ENCODE measurements around the gene CXCR2. TPM values are rescaled to one million over a fixed set of nuclear protein-coding genes. Genes with fewer than 3 reads are reported as not detected.
A peak's percentile ranks its signal among the peaks of the same experiment; 100 is the strongest.

CXCR2 gene
- total RNA-seq: not detected in 2 replicates

GRCh38 chr2:218125626-218126080, at the start of gene CXCR2:
Gene CXCR2 (plus strand): TSS chr2:218126028. CDS start chr2:218134802, 8,774 bp downstream.
- Mint-ChIP-seq H3K9me3 (peaks cover 11% of the 10 kb centered on the region), H3K27ac (peak within 1 kb of the TSS; percentile 5), H3K36me3 (ENCODE audit: low read depth) (no peaks in the 10 kb centered on the region), H3K27me3 (ENCODE audit: insufficient read depth) (peaks cover 11% of the 10 kb centered on the region), H3K4me3 (peak within 1 kb of the TSS; percentile 40), H3K4me1 (ENCODE audit: low read depth) (peaks cover 11% of the 10 kb centered on the region)
- DNase-seq (ENCODE audit: low spot score): no peak
- intact Hi-C loops (cut with micrococcal nuclease): no loop called here

- Mint-ChIP-seq H3K36me3 (ENCODE audit: low read depth) (no peaks in the 10 kb centered on the region), H3K4me1 (ENCODE audit: low read depth) (no peaks in the 10 kb centered on the region), H3K27me3 (ENCODE audit: insufficient read depth) (peaks cover 1% of the 10 kb centered on the region), H3K27ac (no peak overlapping the region), H3K9me3 (no peaks in the 10 kb centered on the region), H3K4me3 (no peak overlapping the region)
- no peak for DNase-seq (ENCODE audit: low spot score)
- intact Hi-C loops (cut with micrococcal nuclease): no loop called here
Observed at GRCh38 chr2:218077464-218078216, 48.2 kb upstream of the CXCR2 start.

GRCh38 chr2:218079943-218080913, 45.6 kb upstream of the CXCR2 start:
- Mint-ChIP-seq H3K4me3 (no peak overlapping the region), H3K36me3 (ENCODE audit: low read depth) (no peaks in the 10 kb centered on the region), H3K4me1 (ENCODE audit: low read depth) (no peaks in the 10 kb centered on the region), H3K9me3 (peaks cover 2% of the 10 kb centered on the region), H3K27me3 (ENCODE audit: insufficient read depth) (peaks cover under 1% of the 10 kb centered on the region), H3K27ac (no peak overlapping the region)
- DNase-seq (ENCODE audit: low spot score): no peak
- intact Hi-C loops (cut with micrococcal nuclease): no loop called here

- H3K4me3 Mint-ChIP-seq: no peak overlapping the region
- intact Hi-C loops (cut with micrococcal nuclease): no loop called here
- DNase-seq (ENCODE audit: low spot score): no peak
Observed at GRCh38 chr2:218081063-218081462, 44.8 kb upstream of the CXCR2 start.

GRCh38 chr2:218081695-218082094, 44.1 kb upstream of the CXCR2 start:
- no peak for DNase-seq (ENCODE audit: low spot score)
- H3K27me3 Mint-ChIP-seq (ENCODE audit: insufficient read depth): peaks cover 4% of the 10 kb centered on the region
- H3K4me1 Mint-ChIP-seq (ENCODE audit: low read depth): no peaks in the 10 kb centered on the region
- H3K27ac Mint-ChIP-seq: no peak overlapping the region
- intact Hi-C loops (cut with micrococcal nuclease): no loop called here
- peaks cover 16% of the 10 kb centered on the region for H3K9me3 Mint-ChIP-seq
- H3K4me3 Mint-ChIP-seq: no peak overlapping the region
- H3K36me3 Mint-ChIP-seq (ENCODE audit: low read depth): no peaks in the 10 kb centered on the region

More at GRCh38 chr2:218081063-218081462, 44.8 kb upstream of the CXCR2 start:
- no peak overlapping the region for H3K27ac Mint-ChIP-seq
- H3K36me3 Mint-ChIP-seq (ENCODE audit: low read depth): no peaks in the 10 kb centered on the region
- no peaks in the 10 kb centered on the region for H3K4me1 Mint-ChIP-seq (ENCODE audit: low read depth)
- peaks cover 1% of the 10 kb centered on the region for H3K27me3 Mint-ChIP-seq (ENCODE audit: insufficient read depth)
- H3K9me3 Mint-ChIP-seq: peaks cover 10% of the 10 kb centered on the region

- Mint-ChIP-seq H3K9me3 (peaks cover 17% of the 10 kb centered on the region), H3K4me3 (no peak overlapping the region), H3K27ac (no peak overlapping the region), H3K4me1 (ENCODE audit: low read depth) (no peaks in the 10 kb centered on the region), H3K36me3 (ENCODE audit: low read depth) (no peaks in the 10 kb centered on the region), H3K27me3 (ENCODE audit: insufficient read depth) (peaks cover 4% of the 10 kb centered on the region)
- DNase-seq (ENCODE audit: low spot score): no peak
- intact Hi-C loops (cut with micrococcal nuclease): no loop called here
Observed at GRCh38 chr2:218082586-218083351, 43.1 kb upstream of the CXCR2 start.

- Mint-ChIP-seq H3K4me1 (ENCODE audit: low read depth) (no peaks in the 10 kb centered on the region), H3K9me3 (peaks cover 17% of the 10 kb centered on the region), H3K27me3 (ENCODE audit: insufficient read depth) (peaks cover 4% of the 10 kb centered on the region), H3K4me3 (no peak overlapping the region), H3K36me3 (ENCODE audit: low read depth) (no peaks in the 10 kb centered on the region), H3K27ac (no peak overlapping the region)
- intact Hi-C loops (cut with micrococcal nuclease): no loop called here
- no peak for DNase-seq (ENCODE audit: low spot score)
Observed at GRCh38 chr2:218083352-218083676, 42.5 kb upstream of the CXCR2 start.

- H3K9me3 Mint-ChIP-seq: peaks cover 17% of the 10 kb centered on the region
- peaks cover 7% of the 10 kb centered on the region for H3K27me3 Mint-ChIP-seq (ENCODE audit: insufficient read depth)
- no peaks in the 10 kb centered on the region for H3K4me1 Mint-ChIP-seq (ENCODE audit: low read depth)
- intact Hi-C loops (cut with micrococcal nuclease): no loop called here
- no peak overlapping the region for H3K4me3 Mint-ChIP-seq
- H3K36me3 Mint-ChIP-seq (ENCODE audit: low read depth): no peaks in the 10 kb centered on the region
- H3K27ac Mint-ChIP-seq: no peak overlapping the region
- no peak for DNase-seq (ENCODE audit: low spot score)
Observed at GRCh38 chr2:218086478-218086877, 39.4 kb upstream of the CXCR2 start.

GRCh38 chr2:218089259-218089658, 36.6 kb upstream of the CXCR2 start:
- Mint-ChIP-seq H3K4me1 (ENCODE audit: low read depth) (no peaks in the 10 kb centered on the region), H3K4me3 (no peak overlapping the region), H3K36me3 (ENCODE audit: low read depth) (no peaks in the 10 kb centered on the region), H3K27ac (no peak overlapping the region), H3K27me3 (ENCODE audit: insufficient read depth) (peaks cover 7% of the 10 kb centered on the region), H3K9me3 (peaks cover 17% of the 10 kb centered on the region)
- no peak for DNase-seq (ENCODE audit: low spot score)
- intact Hi-C loops (cut with micrococcal nuclease): no loop called here

- intact Hi-C loops (cut with micrococcal nuclease): no loop called here
- H3K27ac Mint-ChIP-seq: no peak overlapping the region
- peaks cover 3% of the 10 kb centered on the region for H3K27me3 Mint-ChIP-seq (ENCODE audit: insufficient read depth)
- H3K36me3 Mint-ChIP-seq (ENCODE audit: low read depth): no peaks in the 10 kb centered on the region
- no peak for DNase-seq (ENCODE audit: low spot score)
- H3K4me3 Mint-ChIP-seq: no peak overlapping the region
- no peaks in the 10 kb centered on the region for H3K4me1 Mint-ChIP-seq (ENCODE audit: low read depth)
- H3K9me3 Mint-ChIP-seq: no peaks in the 10 kb centered on the region
Observed at GRCh38 chr2:218091746-218092145, 34.1 kb upstream of the CXCR2 start.

GRCh38 chr2:218093879-218094278, 31.9 kb upstream of the CXCR2 start:
- H3K4me3 Mint-ChIP-seq: no peak overlapping the region
- no peak for DNase-seq (ENCODE audit: low spot score)
- no peaks in the 10 kb centered on the region for H3K36me3 Mint-ChIP-seq (ENCODE audit: low read depth)
- H3K9me3 Mint-ChIP-seq: no peaks in the 10 kb centered on the region
- H3K27me3 Mint-ChIP-seq (ENCODE audit: insufficient read depth): no peaks in the 10 kb centered on the region
- no peak overlapping the region for H3K27ac Mint-ChIP-seq
- H3K4me1 Mint-ChIP-seq (ENCODE audit: low read depth): no peaks in the 10 kb centered on the region
- intact Hi-C loops (cut with micrococcal nuclease): no loop called here

GRCh38 chr2:218095853-218096252, 30.0 kb upstream of the CXCR2 start:
- no peaks in the 10 kb centered on the region for H3K4me1 Mint-ChIP-seq (ENCODE audit: low read depth)
- intact Hi-C loops (cut with micrococcal nuclease): no loop called here
- H3K27me3 Mint-ChIP-seq (ENCODE audit: insufficient read depth): no peaks in the 10 kb centered on the region
- H3K9me3 Mint-ChIP-seq: no peaks in the 10 kb centered on the region
- no peak for DNase-seq (ENCODE audit: low spot score)
- no peaks in the 10 kb centered on the region for H3K36me3 Mint-ChIP-seq (ENCODE audit: low read depth)
- H3K4me3 Mint-ChIP-seq: no peak overlapping the region
- H3K27ac Mint-ChIP-seq: no peak overlapping the region
